Measurements from ENCODE around the gene PPIC.

Gene PPIC

DNA sequence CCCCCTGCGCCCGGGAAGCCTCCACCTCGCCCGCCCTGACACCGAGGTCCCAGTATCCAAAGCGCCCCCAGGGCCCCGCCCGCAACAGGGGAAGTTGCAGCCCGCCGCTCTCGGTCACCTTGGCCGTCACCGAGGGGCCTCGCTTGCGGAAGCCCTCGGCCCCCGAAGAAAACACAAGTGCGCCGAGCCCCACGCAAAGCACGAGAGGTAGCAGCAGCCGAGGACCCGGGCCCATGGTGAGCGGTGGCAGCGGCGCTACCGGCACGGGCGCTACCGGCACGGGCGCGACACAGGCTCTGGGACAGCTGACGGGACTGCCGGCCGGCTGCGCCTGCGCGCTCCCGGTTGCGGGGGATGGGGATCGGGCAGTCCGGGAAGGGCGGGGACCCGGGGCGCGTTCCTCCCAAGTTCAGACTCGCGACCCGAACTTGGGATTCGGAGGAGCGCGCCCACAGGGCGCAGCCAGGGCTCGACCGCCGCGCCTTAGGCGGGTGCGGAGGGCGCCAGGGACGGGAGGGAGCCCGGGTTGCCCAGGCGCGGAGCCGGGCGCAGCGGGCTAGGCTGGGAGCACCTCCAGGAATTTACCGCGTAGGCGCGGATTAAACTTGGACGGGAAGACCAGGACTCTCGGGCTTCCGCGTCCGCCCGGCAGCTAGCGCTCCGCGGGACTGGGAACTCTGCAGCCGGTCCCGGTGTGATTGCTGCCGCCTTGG lies at the start of gene PPIC:
Gene PPIC, minus strand, starts transcription at position 335 of the 713 bp plus-strand sequence. Its CDS starts 100 bp downstream, at position 235.
- in situ Hi-C loops (cut with MboI; ENCODE audit: low sequenced_read_pairs): no loop called here

DNA sequence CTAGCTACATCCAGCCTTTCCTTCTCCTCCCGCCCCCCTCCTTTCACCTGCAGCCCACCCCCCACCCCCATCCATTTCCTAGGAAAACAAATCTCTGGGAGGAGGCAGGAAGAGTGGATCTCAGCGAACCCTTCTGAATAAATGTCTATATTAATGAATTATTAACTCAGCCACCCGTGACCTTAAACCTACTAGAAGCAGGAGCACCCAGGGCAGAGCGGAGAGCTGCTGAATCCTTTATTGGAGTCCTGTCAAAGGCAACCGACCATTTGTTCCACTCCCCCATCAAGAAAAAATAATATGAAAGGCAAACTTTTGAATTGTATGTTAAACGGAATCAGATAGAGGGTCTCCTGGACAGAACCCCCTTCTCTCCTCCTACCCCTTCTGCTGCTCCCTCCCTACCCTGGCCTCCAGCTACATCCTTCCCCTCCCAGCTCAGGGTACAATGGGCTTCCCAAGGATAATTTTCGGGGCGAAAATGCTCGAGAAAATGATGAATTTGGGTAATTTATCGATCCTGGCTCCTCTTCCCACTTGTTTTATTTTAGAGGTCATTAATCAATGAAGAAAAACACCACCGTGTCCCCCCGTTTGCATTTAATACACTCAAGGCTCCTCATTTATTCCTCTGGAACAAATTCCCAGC lies 49.2 kb upstream of the PPIC start:
- in situ Hi-C loops (cut with MboI; ENCODE audit: low sequenced_read_pairs): no loop called here

DNA sequence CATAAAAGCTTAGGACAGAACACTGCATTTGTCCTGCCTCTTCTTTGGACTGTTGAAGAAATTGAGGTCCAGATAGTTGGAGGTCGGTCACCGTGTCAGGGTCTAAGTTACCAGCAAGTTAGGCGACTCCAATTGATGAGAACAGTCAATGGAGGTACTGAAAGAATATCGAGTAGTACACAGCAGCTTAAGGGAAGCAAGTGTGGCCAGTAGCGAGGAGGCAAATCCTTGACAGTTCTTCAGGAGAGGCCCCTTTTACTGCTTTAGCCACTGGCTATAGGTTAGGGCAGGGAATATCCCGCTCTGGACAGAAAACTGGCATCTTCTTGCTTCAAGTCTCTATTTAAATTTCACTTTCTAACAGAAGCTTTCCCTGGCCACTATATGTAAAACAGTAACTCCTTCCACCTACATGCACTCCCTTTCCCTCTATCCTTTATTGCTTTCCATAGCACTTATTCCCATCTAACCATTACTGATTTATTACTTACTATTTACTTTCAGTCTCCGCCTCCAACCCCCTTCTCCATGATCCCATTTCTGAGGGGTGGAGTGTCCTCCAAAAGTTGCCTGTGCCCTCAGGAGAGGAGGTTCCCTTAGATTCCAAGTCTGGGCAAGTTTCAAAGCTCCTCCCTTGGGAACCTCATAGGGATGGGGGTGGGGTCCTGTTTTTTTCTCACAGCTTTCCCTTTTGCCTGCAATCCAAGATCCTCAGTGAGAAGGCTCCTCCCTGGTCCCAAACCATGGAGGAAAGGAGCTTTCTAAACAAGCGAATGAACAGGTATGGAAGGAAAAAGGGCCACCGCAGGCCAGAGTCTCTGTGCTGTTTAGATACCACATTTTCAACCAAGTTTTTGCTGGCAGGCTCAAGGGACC lies 48.4 kb upstream of the PPIC start:
- in situ Hi-C loops (cut with MboI; ENCODE audit: low sequenced_read_pairs): no loop called here

GRCh38 chr5:123083298-123083697 lies 46.8 kb upstream of the PPIC start:
- in situ Hi-C loops (cut with MboI; ENCODE audit: low sequenced_read_pairs): no loop called here

- in situ Hi-C loops (cut with MboI; ENCODE audit: low sequenced_read_pairs): no loop called here
Observed at GRCh38 chr5:123080215-123080614, 43.7 kb upstream of the PPIC start.

DNA sequence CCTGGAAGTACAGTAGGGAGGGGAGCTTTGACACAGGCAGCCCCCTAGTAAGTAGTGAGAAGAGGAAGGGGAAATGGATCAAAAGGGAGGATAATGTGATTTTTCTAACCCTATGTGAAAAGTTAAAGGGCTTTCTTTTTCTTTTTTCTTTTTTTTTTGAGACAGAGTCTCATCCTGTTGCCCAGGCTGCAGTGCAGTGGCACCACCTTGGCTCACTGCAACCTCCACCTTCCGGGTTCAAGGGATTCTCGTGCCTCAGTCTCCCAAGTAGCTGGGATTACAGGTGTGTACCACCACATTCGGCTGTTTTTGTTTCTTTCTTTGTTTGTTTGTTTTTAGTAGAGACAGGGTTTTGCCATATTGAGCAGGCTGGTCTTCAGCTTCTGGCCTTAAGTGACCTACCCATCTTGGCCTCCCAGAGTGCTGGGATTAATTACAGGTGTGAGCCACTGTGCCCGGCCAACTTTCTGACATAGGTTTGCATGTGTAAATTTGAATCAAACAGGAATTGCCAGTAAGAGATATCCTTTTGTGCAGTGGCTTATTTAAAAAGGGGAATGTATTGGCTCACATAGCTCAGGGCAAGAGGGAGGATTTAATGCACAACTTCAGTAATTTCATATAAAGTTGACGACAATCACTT lies 39.1 kb upstream of the PPIC start:
- in situ Hi-C loops (cut with MboI; ENCODE audit: low sequenced_read_pairs): no loop called here

DNA sequence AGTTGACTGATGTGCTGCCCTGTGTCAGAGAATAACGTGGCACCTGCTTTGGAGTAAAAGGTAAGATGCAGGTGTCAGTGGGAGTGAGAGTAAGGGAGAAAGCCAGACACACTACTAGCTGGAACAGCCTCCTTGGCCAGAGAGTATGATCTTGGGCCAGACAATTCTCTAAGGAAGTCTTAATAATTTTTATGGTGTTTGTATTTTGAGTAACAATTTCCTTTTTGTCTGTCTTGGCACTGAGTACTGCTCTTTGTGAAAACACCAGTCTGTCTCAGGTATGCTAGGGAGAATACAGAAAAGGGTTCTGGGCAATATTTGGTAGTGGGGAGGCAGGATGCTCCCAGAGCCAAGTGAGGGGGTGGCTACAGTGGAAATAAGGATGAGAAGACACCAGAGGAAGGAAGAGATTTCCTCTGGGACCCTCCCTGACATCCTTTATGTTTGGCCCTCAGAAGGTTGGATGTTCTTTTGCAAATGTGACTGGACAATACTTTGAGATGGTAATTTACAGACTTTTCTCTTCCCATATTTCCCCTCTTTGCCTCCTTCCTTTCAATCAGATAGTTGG lies 31.9 kb upstream of the PPIC start:
- in situ Hi-C loops (cut with MboI; ENCODE audit: low sequenced_read_pairs): no loop called here

- in situ Hi-C loops (cut with MboI; ENCODE audit: low sequenced_read_pairs): no loop called here
Observed at GRCh38 chr5:123066016-123066415, 29.5 kb upstream of the PPIC start.

DNA sequence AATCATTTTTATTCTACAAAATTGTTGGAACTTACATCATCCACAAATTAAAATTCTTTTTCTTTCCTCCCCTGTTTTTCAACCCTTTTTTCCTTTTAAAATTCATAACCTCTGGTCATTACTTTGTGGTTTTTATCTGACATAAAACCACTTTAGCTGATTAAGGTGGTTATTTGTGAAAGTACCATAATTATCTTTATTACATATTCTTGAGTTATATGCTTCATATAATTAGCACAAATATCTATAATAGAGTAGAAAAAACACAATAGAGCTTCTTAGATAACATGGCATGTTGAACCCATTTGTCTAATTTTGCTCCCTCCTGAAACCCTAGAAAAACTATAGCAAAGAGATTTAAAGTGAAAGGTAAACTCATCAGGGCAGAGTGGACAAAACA lies 22.9 kb upstream of the PPIC start:
- in situ Hi-C loops (cut with MboI; ENCODE audit: low sequenced_read_pairs): no loop called here

GRCh38 chr5:123051206-123051605 lies 14.7 kb upstream of the PPIC start:
- in situ Hi-C loops (cut with MboI; ENCODE audit: low sequenced_read_pairs): no loop called here

DNA sequence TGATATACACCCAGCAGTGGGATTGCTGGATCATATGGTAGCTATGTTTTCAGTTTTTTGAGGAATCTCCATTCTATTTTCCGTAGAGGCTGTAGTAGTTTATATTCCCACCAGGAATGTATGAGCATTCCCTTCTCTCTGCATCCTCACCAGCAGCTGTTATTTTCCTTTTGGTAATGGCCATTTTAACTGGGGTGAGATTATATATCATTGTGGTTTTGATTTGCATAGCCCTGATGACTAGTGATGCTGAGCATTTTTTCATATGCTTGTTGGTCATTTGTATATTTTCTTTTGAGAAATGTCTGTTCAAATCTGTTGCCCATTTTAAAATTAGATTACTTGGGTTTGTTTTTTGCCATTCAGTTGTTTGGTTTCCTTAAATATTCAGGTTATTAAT lies 11.2 kb upstream of the PPIC start:
- in situ Hi-C loops (cut with MboI; ENCODE audit: low sequenced_read_pairs): no loop called here

DNA sequence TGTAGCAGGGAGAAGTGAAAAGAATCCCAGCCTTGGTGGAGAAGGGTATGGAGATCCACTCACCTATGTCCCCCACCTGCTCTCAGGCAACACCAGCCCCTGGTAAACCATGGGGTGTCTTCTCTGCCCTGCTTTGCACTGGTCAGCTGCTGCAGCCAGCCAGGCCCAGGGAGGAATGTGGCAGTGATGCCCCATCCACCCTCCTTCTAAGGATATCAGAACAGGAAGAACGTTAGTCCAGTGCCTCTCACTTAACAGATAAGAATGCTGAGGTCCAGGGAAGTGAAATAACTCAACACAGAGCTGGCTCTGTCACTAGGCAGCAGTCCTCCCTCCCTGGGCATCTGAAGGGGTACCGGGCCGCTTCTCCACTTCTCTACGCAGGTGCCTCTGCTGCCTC lies 9.7 kb upstream of the PPIC start:
- in situ Hi-C loops (cut with MboI; ENCODE audit: low sequenced_read_pairs): no loop called here

- in situ Hi-C loops (cut with MboI; ENCODE audit: low sequenced_read_pairs): no loop called here
Observed at GRCh38 chr5:123044926-123045617, 8.5 kb upstream of the PPIC start.

DNA sequence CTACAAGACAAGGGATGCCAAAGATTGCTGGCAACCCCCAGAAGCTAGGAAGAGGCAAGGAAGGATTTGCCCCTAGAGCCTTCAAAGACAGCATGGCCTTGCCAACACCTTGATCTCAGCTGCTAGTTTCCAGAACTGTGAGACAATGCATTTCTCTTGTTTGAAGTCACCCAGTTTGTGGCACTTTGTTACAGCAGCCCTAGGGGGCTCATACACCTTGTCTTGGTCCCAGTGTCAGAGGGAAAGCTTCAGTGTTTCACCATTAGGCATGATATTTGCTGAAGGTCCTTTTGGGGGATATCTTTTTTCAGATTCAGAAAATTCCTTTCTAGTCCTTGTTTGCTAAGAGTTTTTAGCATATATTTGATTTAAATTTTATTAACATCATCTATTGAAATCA lies 3.1 kb upstream of the PPIC start:
- in situ Hi-C loops (cut with MboI; ENCODE audit: low sequenced_read_pairs): no loop called here

- in situ Hi-C loops (cut with MboI; ENCODE audit: low sequenced_read_pairs): no loop called here
Observed at GRCh38 chr5:123037104-123037418, 536 bp upstream of the PPIC start.

- in situ Hi-C loops (cut with MboI; ENCODE audit: low sequenced_read_pairs): no loop called here
Observed at GRCh38 chr5:123035918-123036390, 571 bp downstream of the PPIC start.

DNA sequence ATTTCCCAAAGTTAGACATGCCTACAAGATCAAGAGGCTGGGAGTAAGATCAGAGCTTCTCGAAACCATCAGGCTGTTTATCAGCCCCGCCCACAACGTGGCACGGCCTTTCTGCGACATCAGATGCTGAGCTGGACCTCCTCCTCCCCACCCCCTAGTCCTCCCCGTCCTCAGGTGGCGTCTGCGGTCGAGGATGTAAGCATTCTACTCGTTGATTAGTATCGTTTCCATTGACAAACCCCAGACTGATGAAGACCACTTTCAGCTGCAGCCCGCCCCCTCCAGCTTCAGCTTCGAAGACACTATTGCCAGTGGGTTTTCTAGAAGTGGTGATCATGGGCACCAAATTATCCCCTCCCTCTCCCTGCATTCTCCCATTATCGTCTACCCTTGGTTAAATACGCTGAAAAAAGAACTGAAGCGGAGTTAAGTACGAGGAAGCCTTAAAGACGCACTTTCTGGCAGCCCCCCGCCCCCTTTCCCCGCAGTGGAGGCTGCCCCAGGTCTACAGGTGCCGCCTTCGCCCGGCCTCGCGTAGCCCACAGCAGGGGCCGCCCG lies 1.1 kb downstream of the PPIC start:
- in situ Hi-C loops (cut with MboI; ENCODE audit: low sequenced_read_pairs): no loop called here

GRCh38 chr5:123033157-123033671 lies 3.3 kb downstream of the PPIC start:
- in situ Hi-C loops (cut with MboI; ENCODE audit: low sequenced_read_pairs): no loop called here

DNA sequence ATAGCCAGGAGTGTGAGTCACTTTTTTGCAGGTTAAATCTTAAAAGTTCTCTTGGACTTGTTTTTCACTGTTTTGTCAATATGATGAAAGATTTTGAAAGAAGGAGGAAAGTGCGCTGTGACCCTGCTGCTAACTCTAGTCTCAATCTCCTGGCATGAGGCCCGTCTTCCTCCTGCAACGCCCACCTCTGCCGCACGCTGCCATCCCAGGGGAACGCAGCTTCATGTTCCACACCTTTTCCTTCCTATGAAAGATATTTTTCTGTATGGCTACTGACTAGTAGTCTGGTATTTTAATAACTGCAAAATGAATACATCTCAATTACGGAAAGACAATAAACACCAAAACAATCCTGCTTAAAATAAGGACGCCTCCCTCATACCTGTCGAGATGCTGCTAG lies 8.3 kb downstream of the PPIC start:
- in situ Hi-C loops (cut with MboI; ENCODE audit: low sequenced_read_pairs): no loop called here

- in situ Hi-C loops (cut with MboI; ENCODE audit: low sequenced_read_pairs): no loop called here
Observed at GRCh38 chr5:123014689-123015088, 21.8 kb downstream of the PPIC start.
